Tibial nerve (tissue), 4 donors: ENCODE results near the gene PIK3R1. TPM values are rescaled to one million over a fixed set of nuclear protein-coding genes. Genes with fewer than 3 reads are reported as not detected.

Experiments
- DNase-seq, 2 donors: peaks; one replicate each; pipeline ENCODE4 v3.0.0-alpha.2; 2019; ENCODE audit warnings: low spot score in 2 of 2
- H3K27ac ChIP-seq, 4 donors: fragments of 200-600 bp; sonication (generic) in 3 of 4; one replicate each; pipeline ENCODE4 v1.5.1; 2017 to 2019; ENCODE audit warnings: mild to moderate bottlenecking in 1 of 4
- H3K27me3 ChIP-seq, 2 donors: fragments of 200-600 bp; sonication (generic) in 1 of 2; one replicate each; pipeline versions ENCODE4 v1.5.1 to v1.6.0; 2017 to 2019
- H3K36me3 ChIP-seq, 3 donors: fragments of 200-600 bp; sonication (generic); one replicate each; pipeline ENCODE4 v1.5.1; 2018 to 2019
- H3K4me1 ChIP-seq, 4 donors: fragments of 200-600 bp; sonication (generic) in 3 of 4; one replicate each; pipeline ENCODE4 v1.5.1; 2017 to 2019
- H3K4me3 ChIP-seq, 4 donors: fragments of 200-600 bp; sonication (generic) in 3 of 4; one replicate each; pipeline ENCODE4 v1.5.1; 2017 to 2019; ENCODE audit warnings: mild to moderate bottlenecking in 1 of 4, moderate library complexity in 1 of 4
- H3K9me3 ChIP-seq, 4 donors: fragments of 200-600 bp; sonication (generic) in 3 of 4; one replicate each; pipeline ENCODE4 v1.5.1; 2017 to 2019
- EP300 ChIP-seq, 2 donors: sonication (generic); formaldehyde crosslinking; IDR thresholded peaks; one replicate each; pipeline ENCODE4 v1.6.1; 2017; ENCODE audit warnings: antibody characterized with exemption in 2 of 2, mild to moderate bottlenecking in 1 of 2
- POLR2A ChIP-seq, 2 donors: fragments of 450-650 bp; IDR thresholded peaks; one replicate each; pipeline ENCODE4 v1.6.1; 2017; ENCODE audit warnings: antibody characterized with exemption in 2 of 2, mild to moderate bottlenecking in 2 of 2, moderate library complexity in 2 of 2
- WGBS, 2 donors: methylation state at CpG; one replicate each; pipeline ENCODE4 v1.1.5; 2018; 5-methylcytosine and 5-hydroxymethylcytosine counted together
- total RNA-seq, 4 donors: library from RNA; depleted of rRNA; stranded (reverse); fragments of >200 nt; gene quantifications; one replicate each; pipeline ENCODE4 v1.1.0, GENCODE V29; 2016
- TF ChIP-seq, protein P1 (sequence below), 5 experiments: fragments of 200-600 bp in 3 of 5; fragments of 450-650 bp in 2 of 5; sonication (generic) in 3 of 5; IDR thresholded peaks; one replicate each; pipeline ENCODE4 v1.5.1; 2016 to 2019; ENCODE audit warnings: antibody characterized with exemption in 5 of 5, mild to moderate bottlenecking in 3 of 5, moderate library complexity in 2 of 5

The PIK3R1 gene
- total RNA-seq, 4 donors from 2014 or later: 166 to 621 (median 433) TPM

DNA sequence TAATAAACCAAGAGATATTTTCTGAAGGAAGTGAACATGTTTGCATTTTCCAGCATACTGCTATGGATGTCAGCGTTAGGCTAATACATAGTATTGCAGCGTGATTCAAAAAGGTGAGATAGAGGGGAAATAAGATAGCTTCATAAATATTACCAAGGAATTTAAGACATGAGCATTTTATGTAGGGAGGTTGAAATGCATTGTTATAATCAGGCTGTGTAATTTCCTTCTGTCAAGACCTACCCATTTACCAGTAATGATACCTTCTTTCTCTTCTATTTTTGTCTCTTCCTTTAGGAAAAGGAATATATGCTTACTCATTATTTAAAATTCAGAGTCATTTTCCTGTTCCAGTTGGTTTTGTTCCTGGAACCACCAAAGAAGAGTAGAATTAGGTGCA is 33.3 kb downstream of the PIK3R1 start:
- Histone ChIP-seq H3K9me3 (no peaks in the 10 kb centered on the region), H3K27me3 (no peaks in the 10 kb centered on the region), H3K4me3 (no peak overlapping the region), H3K27ac (peak overlapping the region in 2 of 4 donors; percentile 84 to 91), H3K4me1 (peaks cover 3 to 99% (median 59%) of the 10 kb centered on the region in 4 donors), H3K36me3 (no peaks in the 10 kb centered on the region)
- TF ChIP-seq EP300 (IDR thresholded peaks at IDR 0.05) (no peak), POLR2A (IDR thresholded peaks at IDR 0.05) (no peak)
- TF ChIP-seq, protein P1, sequence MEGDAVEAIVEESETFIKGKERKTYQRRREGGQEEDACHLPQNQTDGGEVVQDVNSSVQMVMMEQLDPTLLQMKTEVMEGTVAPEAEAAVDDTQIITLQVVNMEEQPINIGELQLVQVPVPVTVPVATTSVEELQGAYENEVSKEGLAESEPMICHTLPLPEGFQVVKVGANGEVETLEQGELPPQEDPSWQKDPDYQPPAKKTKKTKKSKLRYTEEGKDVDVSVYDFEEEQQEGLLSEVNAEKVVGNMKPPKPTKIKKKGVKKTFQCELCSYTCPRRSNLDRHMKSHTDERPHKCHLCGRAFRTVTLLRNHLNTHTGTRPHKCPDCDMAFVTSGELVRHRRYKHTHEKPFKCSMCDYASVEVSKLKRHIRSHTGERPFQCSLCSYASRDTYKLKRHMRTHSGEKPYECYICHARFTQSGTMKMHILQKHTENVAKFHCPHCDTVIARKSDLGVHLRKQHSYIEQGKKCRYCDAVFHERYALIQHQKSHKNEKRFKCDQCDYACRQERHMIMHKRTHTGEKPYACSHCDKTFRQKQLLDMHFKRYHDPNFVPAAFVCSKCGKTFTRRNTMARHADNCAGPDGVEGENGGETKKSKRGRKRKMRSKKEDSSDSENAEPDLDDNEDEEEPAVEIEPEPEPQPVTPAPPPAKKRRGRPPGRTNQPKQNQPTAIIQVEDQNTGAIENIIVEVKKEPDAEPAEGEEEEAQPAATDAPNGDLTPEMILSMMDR (IDR thresholded peaks at IDR 0.05): no peak
- DNase-seq: no peak
- WGBS, 2 donors: 64% methylated on average over 2 of the region's 2 CpGs

DNA sequence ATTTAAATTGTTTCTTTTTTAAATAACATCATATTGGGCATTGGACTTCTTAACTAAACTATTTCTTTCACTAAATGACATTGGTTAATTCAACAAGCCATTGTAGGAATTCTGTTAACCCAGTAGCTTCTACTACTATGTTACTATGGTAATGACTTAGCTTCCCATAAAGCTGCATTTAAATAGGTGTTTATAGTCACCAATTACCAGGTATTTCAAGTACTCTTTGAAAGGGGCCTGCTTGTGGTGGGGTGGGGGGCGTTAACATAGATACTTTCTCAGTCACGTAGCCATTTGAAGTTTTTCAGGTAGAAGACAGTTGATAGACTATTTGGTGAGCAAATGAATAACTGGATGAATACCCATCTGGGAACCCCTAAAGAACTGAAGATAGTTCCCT is 34.0 kb downstream of the PIK3R1 start:
- 84 to 91% methylated on average over 2 of the region's 2 CpGs for WGBS, 2 donors
- Histone ChIP-seq H3K27ac (peak overlapping the region in 3 of 4 donors; percentile 70 to 91 (median 84)), H3K36me3 (no peaks in the 10 kb centered on the region), H3K27me3 (no peaks in the 10 kb centered on the region), H3K9me3 (no peaks in the 10 kb centered on the region), H3K4me3 (no peak overlapping the region), H3K4me1 (peaks cover 3 to 99% (median 57%) of the 10 kb centered on the region in 4 donors)
- DNase-seq: no peak
- no peak for TF ChIP-seq EP300 (IDR thresholded peaks at IDR 0.05)
- TF ChIP-seq POLR2A (IDR thresholded peaks at IDR 0.05): no peak
- TF ChIP-seq, protein P1 (IDR thresholded peaks at IDR 0.05): no peak

DNA sequence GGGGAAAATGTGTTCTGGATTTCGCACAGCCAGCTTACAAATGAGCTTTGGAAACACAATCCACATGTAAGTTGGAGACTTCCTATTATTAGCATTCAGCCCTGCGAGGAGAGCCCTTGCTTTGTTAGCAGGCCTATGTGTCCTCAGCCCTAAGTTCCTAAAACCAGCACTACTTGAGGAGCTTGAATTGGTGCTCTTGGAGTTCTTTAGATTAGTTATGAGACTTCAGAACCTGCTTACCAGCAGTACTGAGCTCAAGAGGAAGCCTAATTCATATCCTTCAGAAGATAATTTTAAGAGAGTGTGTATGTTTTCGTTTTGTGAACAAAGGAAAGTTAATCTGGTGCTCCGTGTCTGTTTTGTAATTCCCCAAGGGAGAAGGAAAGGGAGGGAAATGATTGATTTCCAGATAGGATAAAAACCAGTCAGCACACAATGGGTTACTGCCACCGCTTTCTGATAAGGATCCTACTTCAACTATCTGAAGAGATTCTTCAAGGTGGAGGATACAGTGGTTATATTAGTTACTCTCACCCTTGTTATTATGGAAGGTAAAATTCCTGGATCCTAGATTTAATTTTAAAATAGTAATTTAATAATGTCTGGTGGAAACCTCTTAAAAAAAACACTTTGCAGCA is 35.2 kb downstream of the PIK3R1 start:
- no peak overlapping the region for H3K4me3 ChIP-seq
- 41 to 48% methylated on average over 5 of the region's 5 CpGs for WGBS, 2 donors
- H3K27ac ChIP-seq: peak overlapping the region; percentile 68 to 91 (median 77)
- no peak for DNase-seq
- no peaks in the 10 kb centered on the region for H3K36me3 ChIP-seq
- no peaks in the 10 kb centered on the region for H3K9me3 ChIP-seq
- TF ChIP-seq, protein P1 (IDR thresholded peaks at IDR 0.05): no peak
- TF ChIP-seq POLR2A (IDR thresholded peaks at IDR 0.05) (no peak), EP300 (IDR thresholded peaks at IDR 0.05) (no peak)
- H3K27me3 ChIP-seq: no peaks in the 10 kb centered on the region
- peaks cover 3 to 99% (median 58%) of the 10 kb centered on the region in 4 donors for H3K4me1 ChIP-seq

DNA sequence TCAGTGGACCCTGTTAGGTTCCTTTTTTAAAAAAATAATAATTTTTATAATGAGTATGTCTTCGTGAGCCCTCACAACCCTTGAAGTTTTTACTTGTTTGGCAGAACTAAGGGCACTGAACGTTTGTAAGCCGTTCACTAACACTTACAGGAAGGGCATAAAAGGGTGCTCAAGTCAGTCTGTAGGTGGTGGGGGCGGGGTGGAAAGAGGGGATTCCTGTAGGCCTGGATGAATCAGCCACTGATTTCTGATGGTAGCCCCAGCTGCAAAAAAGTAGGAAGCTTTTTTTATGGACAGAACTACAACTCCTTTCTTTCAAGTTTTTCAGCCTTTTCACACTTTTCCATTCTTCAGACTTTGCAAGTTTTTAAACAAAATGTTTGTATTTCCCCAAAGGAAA is 35.8 kb downstream of the PIK3R1 start:
- Histone ChIP-seq H3K9me3 (no peaks in the 10 kb centered on the region), H3K27ac (peak overlapping the region; percentile 68 to 91 (median 77)), H3K4me3 (peak overlapping the region in 2 of 4 donors; percentile 22 to 25), H3K27me3 (no peaks in the 10 kb centered on the region), H3K4me1 (peaks cover 3 to 99% (median 64%) of the 10 kb centered on the region in 4 donors), H3K36me3 (no peaks in the 10 kb centered on the region)
- TF ChIP-seq, protein P1 (IDR thresholded peaks at IDR 0.05): no peak
- TF ChIP-seq EP300 (IDR thresholded peaks at IDR 0.05) (no peak), POLR2A (IDR thresholded peaks at IDR 0.05) (no peak)
- WGBS, 2 donors: 12 to 23% methylated on average over 4 of the region's 4 CpGs
- DNase-seq: no peak

DNA sequence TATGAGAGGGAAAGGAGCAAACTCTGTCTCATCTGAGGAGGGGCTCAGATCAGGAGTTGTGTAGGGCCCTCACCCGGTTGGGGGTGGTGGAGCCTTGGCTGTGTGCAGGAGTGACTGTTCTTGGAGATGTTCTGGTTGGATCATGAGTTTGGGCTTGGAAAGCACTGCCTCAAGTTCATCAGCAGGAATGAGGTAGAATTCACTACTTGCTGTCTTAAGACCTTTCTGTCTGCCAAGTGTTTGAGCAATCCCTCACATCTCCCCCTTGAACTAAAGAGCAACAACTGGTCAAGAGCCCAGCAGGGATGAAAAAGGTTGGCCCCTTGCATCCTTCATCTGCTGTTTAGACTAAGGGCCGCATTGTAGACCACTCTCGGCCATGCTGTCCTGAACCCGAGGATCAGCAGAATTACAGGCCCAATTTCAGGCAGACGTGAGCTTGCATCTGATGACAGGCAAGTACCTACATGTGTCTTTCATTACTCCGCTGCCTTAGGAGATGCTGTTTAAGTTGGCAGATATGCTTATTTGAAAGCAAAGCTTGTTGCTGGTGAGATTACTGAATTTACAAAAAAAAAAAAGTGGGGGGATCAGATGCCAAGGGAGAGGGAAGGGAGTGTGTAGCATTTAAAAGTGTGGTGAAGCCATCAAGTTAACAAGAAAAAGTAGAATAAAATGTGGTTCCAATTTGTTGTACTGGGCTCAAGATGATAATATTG is 36.4 kb downstream of the PIK3R1 start:
- peak in 1 of 2 donors; percentile 75 for DNase-seq
- Histone ChIP-seq H3K27me3 (no peaks in the 10 kb centered on the region), H3K9me3 (no peaks in the 10 kb centered on the region), H3K27ac (peak overlapping the region; percentile 68 to 91 (median 77)), H3K4me3 (peak overlapping the region in 2 of 4 donors; percentile 22 to 25), H3K36me3 (no peaks in the 10 kb centered on the region), H3K4me1 (peaks cover 3 to 100% (median 69%) of the 10 kb centered on the region in 4 donors)
- 27 to 37% methylated on average over 6 of the region's 6 CpGs for WGBS, 2 donors
- TF ChIP-seq EP300 (IDR thresholded peaks at IDR 0.05) (peak in 1 of 2 donors; percentile 89), POLR2A (IDR thresholded peaks at IDR 0.05) (peak in 1 of 2 donors; percentile 25)
- TF ChIP-seq, protein P1 (IDR thresholded peaks at IDR 0.05): no peak
